Measurements from ENCODE around the gene MSI1.

DNA sequence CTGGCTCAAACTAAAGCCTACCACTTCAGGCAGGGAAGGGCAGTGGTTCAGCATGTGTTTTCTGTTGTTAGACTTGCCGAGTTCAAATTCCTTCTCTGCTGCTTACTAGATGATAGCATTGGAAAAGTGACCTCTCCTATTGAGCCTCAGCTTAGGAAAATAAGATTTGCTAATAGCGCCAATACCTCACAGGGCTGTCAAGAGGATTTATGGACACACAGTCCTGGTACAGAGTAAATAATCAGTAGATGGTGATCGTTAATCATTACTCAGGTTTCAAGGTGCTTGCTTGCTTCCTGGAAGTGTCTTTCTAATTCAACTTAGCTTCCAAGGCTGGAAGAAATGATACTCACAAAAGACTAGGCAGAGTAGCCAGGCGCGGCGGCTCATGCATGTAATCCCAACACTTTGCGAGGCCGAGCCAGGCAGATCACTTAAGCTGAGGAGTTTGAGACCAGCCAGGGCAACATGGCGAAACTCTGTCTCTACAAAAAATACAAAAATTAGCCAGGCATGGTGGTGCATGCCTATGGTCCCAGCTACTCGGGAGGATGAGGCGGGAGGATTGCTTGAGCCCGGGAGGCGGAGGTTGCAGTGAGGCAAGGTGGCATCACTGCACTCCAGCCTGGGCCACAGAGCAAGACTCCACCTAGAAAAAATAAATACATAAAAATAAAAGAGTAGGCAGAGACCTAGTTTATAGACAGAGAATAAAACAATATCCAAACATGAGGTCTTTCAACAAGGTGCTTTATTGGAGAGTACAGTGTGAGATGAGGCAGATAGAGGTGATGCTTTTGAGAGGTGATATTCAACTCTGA, 47.4 kb downstream of the MSI1 start:
- TF ChIP-seq, protein P1, sequence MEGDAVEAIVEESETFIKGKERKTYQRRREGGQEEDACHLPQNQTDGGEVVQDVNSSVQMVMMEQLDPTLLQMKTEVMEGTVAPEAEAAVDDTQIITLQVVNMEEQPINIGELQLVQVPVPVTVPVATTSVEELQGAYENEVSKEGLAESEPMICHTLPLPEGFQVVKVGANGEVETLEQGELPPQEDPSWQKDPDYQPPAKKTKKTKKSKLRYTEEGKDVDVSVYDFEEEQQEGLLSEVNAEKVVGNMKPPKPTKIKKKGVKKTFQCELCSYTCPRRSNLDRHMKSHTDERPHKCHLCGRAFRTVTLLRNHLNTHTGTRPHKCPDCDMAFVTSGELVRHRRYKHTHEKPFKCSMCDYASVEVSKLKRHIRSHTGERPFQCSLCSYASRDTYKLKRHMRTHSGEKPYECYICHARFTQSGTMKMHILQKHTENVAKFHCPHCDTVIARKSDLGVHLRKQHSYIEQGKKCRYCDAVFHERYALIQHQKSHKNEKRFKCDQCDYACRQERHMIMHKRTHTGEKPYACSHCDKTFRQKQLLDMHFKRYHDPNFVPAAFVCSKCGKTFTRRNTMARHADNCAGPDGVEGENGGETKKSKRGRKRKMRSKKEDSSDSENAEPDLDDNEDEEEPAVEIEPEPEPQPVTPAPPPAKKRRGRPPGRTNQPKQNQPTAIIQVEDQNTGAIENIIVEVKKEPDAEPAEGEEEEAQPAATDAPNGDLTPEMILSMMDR (conservative IDR thresholded peaks at IDR 0.05), result no peak
- TF ChIP-seq EZH2 (IDR thresholded peaks at IDR 0.05; ENCODE audit: low read depth), result no peak
